CD14-positive monocyte (primary cell): ENCODE results near the gene PREP. TPM values are rescaled to one million over a fixed set of nuclear protein-coding genes. Genes with fewer than 3 reads are reported as not detected.
"Not testable (repeated sequence)": the region's sequence is repeated elsewhere in the genome, so short reads cannot be mapped to it uniquely, and the experiment has no call there.

Experiments
- DNase-seq, 3 donors: peaks; one replicate each; pipeline ENCODE4 v3.0.0-alpha.2; 2011 to 2022
- H2AFZ ChIP-seq: 2 replicates; pipeline ENCODE4 v1.6.0; 2012; ENCODE audit warnings: mild to moderate bottlenecking, low read depth, low read length, inconsistent platforms; ENCODE audit not compliant: insufficient read depth, poor library complexity, severe bottlenecking
- H3K27ac ChIP-seq, 2 donors: 1 replicate in 1 of 2; 2 replicates in 1 of 2; pipeline ENCODE4 v1.5.1; 2012 to 2013; ENCODE audit warnings: low read length in 2 of 2, control low read depth in 1 of 2, inconsistent platforms in 1 of 2, low read depth in 1 of 2, mild to moderate bottlenecking in 1 of 2
- H3K27me3 ChIP-seq, 2 donors: one replicate each; pipeline versions ENCODE4 v1.6.0 to v1.6.1; 2011 to 2013; ENCODE audit warnings: low read length in 2 of 2; ENCODE audit not compliant: control insufficient read depth in 2 of 2, insufficient read depth in 2 of 2
- H3K36me3 ChIP-seq, 2 donors: replicated peaks in 1 of 2; 1 replicate in 1 of 2; 2 replicates in 1 of 2; pipeline versions ENCODE4 v1.5.1 to v1.6.1; 2012 to 2013; ENCODE audit warnings: low read length in 2 of 2, control low read depth in 1 of 2, inconsistent platforms in 1 of 2, mild to moderate bottlenecking in 1 of 2; ENCODE audit not compliant: insufficient read depth in 2 of 2, control insufficient read depth in 1 of 2
- H3K4me1 ChIP-seq, 2 donors: 1 replicate in 1 of 2; 2 replicates in 1 of 2; pipeline versions ENCODE4 v1.5.1 to v1.6.1; 2012 to 2013; ENCODE audit warnings: low read length in 2 of 2, control low read depth in 1 of 2, inconsistent platforms in 1 of 2, mild to moderate bottlenecking in 1 of 2, moderate library complexity in 1 of 2; ENCODE audit not compliant: insufficient read depth in 2 of 2, control insufficient read depth in 1 of 2
- H3K4me2 ChIP-seq: replicated peaks from 2 replicates; pipeline ENCODE3; 2012; ENCODE audit warnings: low read length, moderate library complexity, mild to moderate bottlenecking; ENCODE audit not compliant: poor library complexity, severe bottlenecking; ENCODE audit errors: extremely low read depth
- H3K4me3 ChIP-seq, 3 experiments: fragments of 200-600 bp in 1 of 3; sonication (generic) in 1 of 3; replicated peaks in 1 of 3; 1 replicate in 2 of 3; 2 replicates in 1 of 3; pipeline ENCODE4 v1.5.1; 2011 to 2013; ENCODE audit warnings: low read length in 3 of 3, mild to moderate bottlenecking in 3 of 3, control low read depth in 2 of 3, low read depth in 2 of 3, inconsistent platforms in 1 of 3, moderate library complexity in 1 of 3
- H3K79me2 ChIP-seq: 2 replicates; pipeline ENCODE4 v1.6.0; 2012; ENCODE audit warnings: mild to moderate bottlenecking, control low read depth, inconsistent platforms, low read length, moderate library complexity; ENCODE audit not compliant: insufficient read depth
- H3K9ac ChIP-seq: 2 replicates; pipeline ENCODE4 v1.6.0; 2017; ENCODE audit warnings: low read length, mild to moderate bottlenecking; ENCODE audit not compliant: insufficient read depth, poor library complexity, severe bottlenecking
- H3K9me3 ChIP-seq, 2 donors: replicated peaks in 1 of 2; 1 replicate in 1 of 2; 2 replicates in 1 of 2; pipeline versions ENCODE4 v1.5.1 to v1.6.1; 2012 to 2013; ENCODE audit warnings: low read length in 2 of 2, control low read depth in 1 of 2; ENCODE audit not compliant: control insufficient read depth in 1 of 2, insufficient read depth in 1 of 2
- H4K20me1 ChIP-seq: 2 replicates; pipeline ENCODE4 v1.6.0; 2012; ENCODE audit warnings: mild to moderate bottlenecking, low read length, control low read depth, moderate library complexity; ENCODE audit not compliant: insufficient read depth
- H3K27ac Mint-ChIP-seq, 7 donors: one replicate each; pipeline ENCODE4 v1.8.0; 2020; ENCODE audit warnings: mild to moderate bottlenecking in 7 of 7, mixed read lengths in 7 of 7, moderate library complexity in 6 of 7, inconsistent platforms in 2 of 7
- H3K27me3 Mint-ChIP-seq, 3 donors: one replicate each; pipeline ENCODE4 v1.8.0; 2021 to 2022; ENCODE audit warnings: low read depth in 3 of 3, mild to moderate bottlenecking in 3 of 3, mixed read lengths in 3 of 3, moderate library complexity in 3 of 3, inconsistent platforms in 1 of 3
- H3K36me3 Mint-ChIP-seq, 2 donors: one replicate each; pipeline ENCODE4 v1.8.0; 2020; ENCODE audit warnings: mixed read lengths in 2 of 2, inconsistent platforms in 1 of 2, mild to moderate bottlenecking in 1 of 2
- H3K4me1 Mint-ChIP-seq: one replicate; pipeline ENCODE4 v1.8.0; 2020; ENCODE audit warnings: mild to moderate bottlenecking, mixed read lengths
- H3K4me3 Mint-ChIP-seq, 2 donors: one replicate each; pipeline ENCODE4 v1.8.0; 2020; ENCODE audit warnings: mild to moderate bottlenecking in 2 of 2, mixed read lengths in 2 of 2, moderate library complexity in 1 of 2
- H3K9me3 Mint-ChIP-seq, 7 donors: one replicate each; pipeline ENCODE4 v1.8.0; 2020 to 2022; ENCODE audit warnings: mixed read lengths in 7 of 7, mild to moderate bottlenecking in 6 of 7, moderate library complexity in 6 of 7, inconsistent platforms in 2 of 7
- CTCF ChIP-seq: fragments of 200-600 bp; IDR thresholded peaks from one replicate; pipeline ENCODE4 v1.8.0; 2022; ENCODE audit warnings: antibody characterized with exemption, mild to moderate bottlenecking
- WGBS: methylation state at CpG from one replicate; pipeline ENCODE4 v1.1.5; 2013; ENCODE audit warnings: missing lambda C conversion rate; ENCODE audit not compliant: insufficient coverage; 5-methylcytosine and 5-hydroxymethylcytosine counted together
- intact Hi-C, 2 donors: fragments of 100-400 bp; cut with micrococcal nuclease; formaldehyde crosslinking; loops; one replicate each; pipeline versions ENCODE4 v1.15.0 to v1.15.1; 2023
- polyA plus RNA-seq, 3 donors: library from polyadenylated mRNA; depleted of rRNA in 1 of 3; unstranded in 2 of 3; stranded (reverse) in 1 of 3; fragments of 300-500 nt in 2 of 3; fragments of >200 nt in 1 of 3; fragmentation: Illumina TruSeq in 2 of 3; gene quantifications; 1 replicate in 2 of 3; 2 replicates in 1 of 3; pipeline ENCODE4 v1.2.3, GENCODE V29; 2012 to 2021

Gene PREP
- polyA plus RNA-seq, 3 donors, result 21.4 to 40.8 (median 30.7) TPM

DNA sequence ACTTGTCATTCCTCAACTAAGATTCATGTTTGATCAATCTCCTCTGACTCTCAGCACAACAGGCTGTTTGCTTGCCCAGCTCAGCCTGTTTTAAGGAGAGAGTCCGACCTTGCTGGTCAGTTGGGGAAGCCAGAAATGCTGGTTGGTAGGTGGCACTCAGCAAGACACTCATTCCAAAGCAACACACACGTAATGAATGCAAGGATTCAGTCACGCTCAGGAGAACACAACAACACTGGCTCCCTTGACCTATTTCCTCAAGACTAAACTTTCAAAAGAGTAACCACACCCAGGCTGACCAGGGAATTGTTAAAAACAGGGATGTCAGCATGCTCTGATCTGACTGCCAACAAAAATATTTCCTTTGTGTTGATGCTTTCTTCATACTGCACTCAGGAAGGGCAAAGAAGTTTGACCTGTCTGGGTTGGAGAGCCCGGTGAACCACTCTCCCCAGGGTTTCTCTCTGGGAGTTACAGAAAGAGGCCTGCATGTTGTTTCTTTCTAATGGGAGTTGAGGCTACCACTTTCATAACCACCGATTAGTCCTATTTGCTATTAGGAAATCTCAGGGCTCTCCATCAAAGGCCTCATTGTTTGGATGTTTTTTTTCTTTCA lies 25.6 kb upstream of the PREP start:
- peaks cover 0 to 4% (median 0%) of the 10 kb centered on the region in 7 donors for H3K9me3 Mint-ChIP-seq
- Histone ChIP-seq H2AFZ (no peak overlapping the region), H3K79me2 (no peaks in the 10 kb centered on the region), H3K4me1 (no peaks in the 10 kb centered on the region), H3K4me3 (no peak overlapping the region), H3K9ac (no peak overlapping the region), H3K27me3 (no peaks in the 10 kb centered on the region), H3K9me3 (no peaks in the 10 kb centered on the region), H4K20me1 (no peaks in the 10 kb centered on the region), H3K4me2 (no peak overlapping the region), H3K27ac (no peak overlapping the region), H3K36me3 (no peaks in the 10 kb centered on the region)
- no peak for DNase-seq
- intact Hi-C loops, result no loop called here
- H3K4me3 Mint-ChIP-seq, result no peak overlapping the region
- H3K27ac Mint-ChIP-seq, result no peak overlapping the region
- 100% methylated on average over 2 of the region's 5 CpGs for WGBS
- peaks cover 2% of the 10 kb centered on the region for H3K4me1 Mint-ChIP-seq
- no peak for TF ChIP-seq CTCF
- no peaks in the 10 kb centered on the region for H3K36me3 Mint-ChIP-seq
- H3K27me3 Mint-ChIP-seq, result peaks cover 1 to 2% (median 2%) of the 10 kb centered on the region in 3 donors

DNA sequence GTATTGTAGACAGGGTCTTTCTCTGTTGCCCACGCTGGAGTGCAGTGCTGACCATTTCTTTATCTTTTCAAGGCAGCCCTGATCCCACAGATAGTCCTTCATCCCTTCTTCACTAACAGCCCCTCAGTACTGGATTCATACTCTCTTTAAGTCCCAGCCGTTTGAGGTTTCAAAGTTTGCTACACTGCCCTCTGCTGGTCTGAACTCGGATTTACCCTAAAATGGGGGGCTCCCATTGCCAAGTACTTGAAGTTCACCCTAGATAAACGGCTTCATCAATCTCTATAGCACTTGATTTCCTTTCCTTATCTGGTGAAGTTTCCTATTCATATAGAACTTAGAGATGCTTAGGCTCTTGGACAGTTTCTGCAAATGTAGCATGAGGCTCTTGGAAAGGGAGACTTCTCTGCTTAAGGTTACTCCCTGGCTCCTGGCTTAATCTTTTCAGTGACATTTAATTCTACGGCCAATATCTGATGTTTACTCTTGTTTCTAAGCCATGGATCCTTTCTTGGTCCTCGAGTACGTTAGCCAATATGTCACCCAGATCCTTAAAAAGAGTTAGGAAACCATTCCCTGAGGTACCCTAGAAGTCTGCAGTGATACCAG lies 21.4 kb upstream of the PREP start:
- H3K27me3 ChIP-seq, result no peaks in the 10 kb centered on the region
- peaks cover 2% of the 10 kb centered on the region for H3K4me1 Mint-ChIP-seq
- peaks cover 2 to 4% (median 3%) of the 10 kb centered on the region in 3 donors for H3K27me3 Mint-ChIP-seq
- no peaks in the 10 kb centered on the region for H4K20me1 ChIP-seq
- no peak overlapping the region for H3K4me3 Mint-ChIP-seq
- H3K4me3 ChIP-seq, result no peak overlapping the region
- H3K9me3 Mint-ChIP-seq, result peaks cover 0 to 8% (median 3%) of the 10 kb centered on the region in 7 donors
- no peaks in the 10 kb centered on the region for H3K36me3 ChIP-seq
- peak; percentile 82 for TF ChIP-seq CTCF
- no peaks in the 10 kb centered on the region for H3K4me1 ChIP-seq
- intact Hi-C loops, result loop anchor here (5.0 kb wide), 1 partner anchor 337 kb away; no protein-coding TSS in a partner anchor
- H3K4me2 ChIP-seq, result no peak overlapping the region
- 45% methylated on average over 4 of the region's 7 CpGs for WGBS
- no peaks in the 10 kb centered on the region for H3K9me3 ChIP-seq
- H3K9ac ChIP-seq, result no peak overlapping the region
- no peaks in the 10 kb centered on the region for H3K79me2 ChIP-seq
- H3K27ac Mint-ChIP-seq, result no peak overlapping the region
- no peak overlapping the region for H2AFZ ChIP-seq
- H3K36me3 Mint-ChIP-seq, result no peaks in the 10 kb centered on the region
- DNase-seq, result peak; percentile 24 to 48 (median 39)
- H3K27ac ChIP-seq, result no peak overlapping the region

GRCh38 chr6:105416971-105417370 lies 14.1 kb upstream of the PREP start:
- H3K27ac ChIP-seq, H3K4me2 ChIP-seq, H3K9ac ChIP-seq, H3K79me2 ChIP-seq, DNase-seq, H2AFZ ChIP-seq, H3K36me3 Mint-ChIP-seq, H3K27me3 ChIP-seq, H3K4me1 ChIP-seq, H3K9me3 ChIP-seq, H3K36me3 ChIP-seq, H3K4me3 Mint-ChIP-seq, H3K4me1 Mint-ChIP-seq, H3K27ac Mint-ChIP-seq, H3K4me3 ChIP-seq, H3K27me3 Mint-ChIP-seq, H4K20me1 ChIP-seq, intact Hi-C loops: not testable (repeated sequence)
- WGBS, result no CpG with 5 or more reads among the region's 2 CpGs
- peaks cover 12 to 37% (median 31%) of the 10 kb centered on the region in 7 donors for H3K9me3 Mint-ChIP-seq
